Endothelial cell (in vitro differentiated cells): Measurements from ENCODE around the gene KRT34. TPM values are rescaled to one million over a fixed set of nuclear protein-coding genes. Genes with fewer than 3 reads are reported as not detected.

Source experiments
- DNase-seq: peaks from one replicate; pipeline ENCODE4 v3.0.0; 2021; ENCODE audit warnings: low spot score
- H3K27ac Mint-ChIP-seq: one replicate; pipeline ENCODE4 v1.8.0; 2021; ENCODE audit warnings: mixed read lengths, inconsistent platforms; ENCODE audit not compliant: unreplicated experiment
- H3K27me3 Mint-ChIP-seq: one replicate; pipeline ENCODE4 v1.8.0; 2021; ENCODE audit warnings: mild to moderate bottlenecking, moderate library complexity, mixed read lengths, inconsistent platforms; ENCODE audit not compliant: unreplicated experiment
- H3K36me3 Mint-ChIP-seq: one replicate; pipeline ENCODE4 v1.8.0; 2021; ENCODE audit warnings: mild to moderate bottlenecking, low read depth, mixed read lengths, inconsistent platforms; ENCODE audit not compliant: unreplicated experiment
- H3K4me1 Mint-ChIP-seq: one replicate; pipeline ENCODE4 v1.8.0; 2021; ENCODE audit warnings: mild to moderate bottlenecking, mixed read lengths, inconsistent platforms; ENCODE audit not compliant: unreplicated experiment
- H3K4me3 Mint-ChIP-seq: one replicate; pipeline ENCODE4 v1.8.0; 2021; ENCODE audit warnings: mild to moderate bottlenecking, mixed read lengths, inconsistent platforms; ENCODE audit not compliant: unreplicated experiment
- H3K9me3 Mint-ChIP-seq: one replicate; pipeline ENCODE4 v1.8.0; 2021; ENCODE audit warnings: mixed read lengths, inconsistent platforms; ENCODE audit not compliant: unreplicated experiment
- total RNA-seq: library from RNA; stranded (reverse); fragmentation: NEBNext Ultra II Directional; extraction: Animal tissue kit (Norgen Biotek cat#: 25700); gene quantifications from one replicate; pipeline ENCODE4 v1.2.1, GENCODE V29; 2021; ENCODE audit not compliant: unreplicated experiment
- TF ChIP-seq, protein P1 (sequence below): fragments of 200-600 bp; sonication (generic); IDR thresholded peaks from one replicate; pipeline ENCODE4 v1.5.0; 2021; ENCODE audit warnings: antibody characterized with exemption; ENCODE audit not compliant: unreplicated experiment

Gene KRT34
- total RNA-seq, 1 donor from 2014 or later: not detected

DNA sequence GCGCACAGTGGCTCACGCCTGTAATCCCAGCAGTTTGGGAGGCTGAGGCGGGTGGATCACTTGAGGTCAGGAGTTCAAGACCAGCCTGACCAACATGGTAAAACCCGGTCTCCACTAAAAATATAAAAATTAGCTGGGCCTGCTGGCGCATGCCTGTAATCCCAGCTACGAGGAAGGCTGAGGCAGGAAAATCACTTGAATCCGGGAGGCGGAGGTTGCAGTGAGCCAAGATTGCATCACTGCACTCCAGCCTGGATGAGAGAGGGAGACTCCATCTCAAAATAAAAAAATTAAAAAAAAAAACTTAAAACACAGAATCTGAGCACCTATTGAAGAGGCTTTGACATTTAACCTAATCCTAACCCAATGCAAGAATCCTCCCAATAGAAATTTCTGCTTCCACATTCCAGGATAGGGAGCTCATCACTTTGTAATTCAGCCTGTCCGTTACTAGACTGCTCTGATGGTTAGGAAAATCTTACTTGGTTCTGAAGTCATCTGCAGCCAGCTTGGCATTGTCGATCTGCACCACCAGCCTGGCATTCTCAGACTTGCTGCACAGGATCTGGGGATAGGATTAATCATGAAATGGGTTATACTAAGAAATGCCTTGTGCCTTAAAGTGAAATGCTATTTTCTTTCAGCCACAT is 14.6 kb downstream of the KRT34 start:
- H3K27ac Mint-ChIP-seq: no peak overlapping the region

DNA sequence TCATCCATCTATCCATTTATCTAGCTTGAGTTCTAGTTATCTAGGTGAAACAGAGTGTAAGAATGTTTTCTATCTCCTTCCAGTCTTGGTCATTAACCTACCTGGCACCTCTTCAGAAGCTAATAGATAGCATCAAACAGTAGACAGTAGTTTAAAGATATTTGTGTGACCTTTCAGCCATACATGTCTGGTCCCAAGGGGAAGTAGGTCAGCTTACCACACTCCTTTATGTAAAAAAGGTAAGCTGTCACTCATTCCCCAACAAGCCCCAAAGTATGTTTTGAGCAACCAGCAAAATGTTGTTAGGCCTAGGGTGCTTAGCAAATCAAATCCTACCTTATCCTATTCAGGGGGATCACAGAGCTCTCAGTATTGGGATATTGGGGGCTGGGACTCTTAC is 16.0 kb downstream of the KRT34 start:
- Mint-ChIP-seq H3K36me3 (no peaks in the 10 kb centered on the region), H3K9me3 (no peaks in the 10 kb centered on the region), H3K4me1 (no peaks in the 10 kb centered on the region), H3K27me3 (peaks cover 2% of the 10 kb centered on the region), H3K27ac (no peak overlapping the region), H3K4me3 (no peak overlapping the region)
- TF ChIP-seq, protein P1, sequence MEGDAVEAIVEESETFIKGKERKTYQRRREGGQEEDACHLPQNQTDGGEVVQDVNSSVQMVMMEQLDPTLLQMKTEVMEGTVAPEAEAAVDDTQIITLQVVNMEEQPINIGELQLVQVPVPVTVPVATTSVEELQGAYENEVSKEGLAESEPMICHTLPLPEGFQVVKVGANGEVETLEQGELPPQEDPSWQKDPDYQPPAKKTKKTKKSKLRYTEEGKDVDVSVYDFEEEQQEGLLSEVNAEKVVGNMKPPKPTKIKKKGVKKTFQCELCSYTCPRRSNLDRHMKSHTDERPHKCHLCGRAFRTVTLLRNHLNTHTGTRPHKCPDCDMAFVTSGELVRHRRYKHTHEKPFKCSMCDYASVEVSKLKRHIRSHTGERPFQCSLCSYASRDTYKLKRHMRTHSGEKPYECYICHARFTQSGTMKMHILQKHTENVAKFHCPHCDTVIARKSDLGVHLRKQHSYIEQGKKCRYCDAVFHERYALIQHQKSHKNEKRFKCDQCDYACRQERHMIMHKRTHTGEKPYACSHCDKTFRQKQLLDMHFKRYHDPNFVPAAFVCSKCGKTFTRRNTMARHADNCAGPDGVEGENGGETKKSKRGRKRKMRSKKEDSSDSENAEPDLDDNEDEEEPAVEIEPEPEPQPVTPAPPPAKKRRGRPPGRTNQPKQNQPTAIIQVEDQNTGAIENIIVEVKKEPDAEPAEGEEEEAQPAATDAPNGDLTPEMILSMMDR: no peak
- DNase-seq: no peak

More for the DNA sequence above, 14.6 kb downstream of the KRT34 start:
- Mint-ChIP-seq H3K27me3 (peaks cover 2% of the 10 kb centered on the region), H3K36me3 (no peaks in the 10 kb centered on the region), H3K4me3 (no peak overlapping the region), H3K4me1 (no peaks in the 10 kb centered on the region), H3K9me3 (no peaks in the 10 kb centered on the region)
- DNase-seq: no peak
- TF ChIP-seq, protein P1: no peak

DNA sequence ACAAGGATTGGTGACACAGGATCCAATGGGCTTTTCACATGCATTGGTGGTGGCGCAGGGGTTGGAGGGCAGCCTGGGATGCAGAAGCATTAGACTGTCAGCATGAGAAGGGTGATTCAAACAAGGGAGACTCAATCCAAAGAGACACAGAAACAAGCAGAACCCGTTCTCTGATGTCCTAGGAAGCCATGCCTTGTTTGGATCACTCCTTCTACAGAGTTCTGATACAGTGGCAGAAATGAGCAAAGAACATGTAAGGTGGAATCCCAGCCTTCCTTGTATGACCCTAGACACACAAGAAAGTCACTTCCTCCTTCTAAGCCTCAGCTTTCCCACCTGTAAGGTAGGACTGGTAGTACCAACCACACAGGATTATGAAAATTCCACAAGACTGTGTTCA is 18.2 kb downstream of the KRT34 start:
- peaks cover 2% of the 10 kb centered on the region for H3K27me3 Mint-ChIP-seq
- no peak for DNase-seq
- no peak overlapping the region for H3K27ac Mint-ChIP-seq
- H3K4me3 Mint-ChIP-seq: no peak overlapping the region
- H3K4me1 Mint-ChIP-seq: no peaks in the 10 kb centered on the region
- H3K36me3 Mint-ChIP-seq: no peaks in the 10 kb centered on the region
- TF ChIP-seq, protein P1: no peak
- no peaks in the 10 kb centered on the region for H3K9me3 Mint-ChIP-seq

DNA sequence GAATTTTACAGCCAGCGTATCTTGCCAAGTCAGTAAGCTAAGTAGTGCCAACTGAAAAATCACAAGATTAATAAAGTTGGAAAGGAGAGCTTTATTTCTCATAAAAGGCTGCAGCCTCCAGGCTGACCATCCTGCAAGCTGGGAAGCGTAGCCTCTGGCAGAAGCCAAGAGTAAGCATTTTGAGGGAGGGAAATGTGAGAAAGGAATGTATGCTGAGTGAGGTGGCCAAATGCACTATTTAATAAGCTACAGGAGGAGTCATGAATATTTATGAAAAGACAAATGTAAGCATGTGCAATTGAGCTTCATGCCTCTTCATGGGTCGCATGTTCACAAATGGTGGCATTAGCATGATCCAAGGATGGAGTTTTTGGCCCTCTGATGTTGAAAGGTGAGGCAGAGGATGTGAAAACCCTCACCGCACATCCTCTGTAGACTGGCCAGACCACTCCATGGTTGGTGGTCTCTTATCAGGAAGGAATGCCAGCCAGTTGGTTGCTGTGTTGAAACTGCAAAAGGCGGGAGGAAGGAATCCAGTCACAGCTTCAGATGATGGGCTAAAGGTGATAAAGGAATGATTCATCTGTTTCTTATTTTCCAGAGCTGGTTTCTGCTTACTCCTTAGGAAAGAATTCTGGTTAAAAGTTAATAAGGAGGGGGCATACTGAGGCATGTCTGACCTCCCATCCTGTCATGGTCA is 21.7 kb downstream of the KRT34 start:
- Mint-ChIP-seq H3K9me3 (no peaks in the 10 kb centered on the region), H3K27me3 (peaks cover 2% of the 10 kb centered on the region), H3K4me1 (no peaks in the 10 kb centered on the region), H3K4me3 (no peak overlapping the region), H3K36me3 (no peaks in the 10 kb centered on the region), H3K27ac (no peak overlapping the region)
- DNase-seq: no peak
- TF ChIP-seq, protein P1: no peak

DNA sequence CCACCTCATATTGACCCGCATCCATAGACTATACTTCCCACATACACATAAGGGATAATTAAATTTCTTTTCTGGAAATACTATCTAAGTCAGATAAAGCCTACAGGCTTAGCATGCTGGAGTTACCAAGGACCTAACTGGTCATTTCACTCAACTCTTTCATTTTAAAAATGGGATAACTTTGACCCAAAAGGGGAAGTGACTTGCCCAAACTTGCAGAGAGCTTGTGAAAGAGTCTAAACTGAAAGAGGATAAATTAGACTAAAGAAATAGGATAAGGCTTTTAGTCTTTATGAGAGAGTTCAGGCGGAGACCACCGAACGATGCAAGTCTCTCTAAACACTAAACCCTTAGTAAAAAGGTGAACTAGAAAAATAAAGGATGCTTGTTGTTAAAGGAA is 27.6 kb downstream of the KRT34 start:
- TF ChIP-seq, protein P1: no peak
- Mint-ChIP-seq H3K9me3 (no peaks in the 10 kb centered on the region), H3K4me3 (no peak overlapping the region), H3K4me1 (no peaks in the 10 kb centered on the region), H3K36me3 (no peaks in the 10 kb centered on the region), H3K27ac (no peak overlapping the region), H3K27me3 (no peaks in the 10 kb centered on the region)
- DNase-seq: no peak
